IMR-90 (cell line): Measurements from ENCODE around the gene PPDPF. TPM values are rescaled to one million over a fixed set of nuclear protein-coding genes. Genes with fewer than 3 reads are reported as not detected.

ENCODE experiments used
- ATAC-seq: fragments of 200-7000 bp; cut with Tn5 transposase; 2 replicates; pipeline ENCODE4 v1.9.1; 2020; ENCODE audit warnings: low read depth, mild to moderate bottlenecking, moderate library complexity
- BruUV-seq: library from RNA; stranded (reverse); fragments of 400-500 nt; replicated peaks from 2 replicates; lab custom pipeline; 2021; lab: Mats Ljungman, UMichigan
- CTCF ChIA-PET: fragments of 300-600 bp; formaldehyde crosslinking; extraction: SDS; loops from one replicate; lab custom pipeline; 2021; ENCODE audit warnings: antibody characterized with exemption; lab: Yijun Ruan, JAX
- POLR2A ChIA-PET: fragments of 300-600 bp; sonication (Branson Sonifier 250); formaldehyde crosslinking; loops from one replicate; lab custom pipeline; 2022; ENCODE audit warnings: antibody characterized with exemption; ENCODE audit not compliant: unreplicated experiment; lab: Charles Lee
- DNase-seq: peaks from one replicate; pipeline ENCODE4 v3.0.0; 2013
- H2AFZ ChIP-seq: replicated peaks from 2 replicates; pipeline ENCODE3; 2013; ENCODE audit warnings: low read length, mild to moderate bottlenecking; ENCODE audit not compliant: poor library complexity
- H2AK5ac ChIP-seq: 2 replicates; pipeline ENCODE4 v1.6.1; 2013; ENCODE audit warnings: low read depth, low read length, inconsistent platforms
- H2AK9ac ChIP-seq: replicated peaks from 2 replicates; pipeline ENCODE3; 2013; ENCODE audit warnings: mild to moderate bottlenecking, low read depth, low read length, moderate library complexity; ENCODE audit not compliant: poor library complexity
- H2BK120ac ChIP-seq: 2 replicates; pipeline ENCODE4 v1.6.1; 2013; ENCODE audit warnings: low read depth, low read length, inconsistent platforms
- H2BK15ac ChIP-seq: 3 replicates; pipeline ENCODE4 v1.6.1; 2013; ENCODE audit warnings: low read depth, low read length, inconsistent platforms
- H2BK20ac ChIP-seq: 2 replicates; pipeline ENCODE4 v1.6.1; 2013; ENCODE audit warnings: low read depth, mild to moderate bottlenecking, inconsistent platforms, low read length, moderate library complexity
- H2BK5ac ChIP-seq: 2 replicates; pipeline ENCODE4 v1.6.1; 2013; ENCODE audit warnings: mild to moderate bottlenecking, low read depth, low read length, inconsistent platforms; ENCODE audit not compliant: poor library complexity, severe bottlenecking
- H3K14ac ChIP-seq: replicated peaks from 2 replicates; pipeline ENCODE4 v1.6.1; 2013; ENCODE audit warnings: low read depth, low read length, inconsistent platforms
- H3K18ac ChIP-seq: 2 replicates; pipeline ENCODE4 v1.6.1; 2013; ENCODE audit warnings: low read depth, low read length, control low read depth
- H3K23ac ChIP-seq: 2 replicates; pipeline ENCODE4 v1.6.1; 2013; ENCODE audit warnings: low read depth, low read length, inconsistent platforms
- H3K27ac ChIP-seq: 2 replicates; pipeline ENCODE4 v1.5.1; 2013; ENCODE audit warnings: mild to moderate bottlenecking, control low read depth, low read length; ENCODE audit not compliant: insufficient read depth
- H3K27me3 ChIP-seq: 2 replicates; pipeline ENCODE4 v1.6.1; 2013; ENCODE audit warnings: low read length; ENCODE audit not compliant: control insufficient read depth, insufficient read depth
- H3K36me3 ChIP-seq: 2 replicates; pipeline ENCODE4 v1.6.1; 2013; ENCODE audit warnings: low read length, mixed read lengths; ENCODE audit not compliant: control insufficient read depth, insufficient read depth
- H3K4ac ChIP-seq: 2 replicates; pipeline ENCODE4 v1.6.1; 2013; ENCODE audit warnings: low read depth, low read length, inconsistent platforms
- H3K4me1 ChIP-seq: 2 replicates; pipeline ENCODE4 v1.6.1; 2013; ENCODE audit warnings: low read length, mixed read lengths; ENCODE audit not compliant: control insufficient read depth, insufficient read depth
- H3K4me2 ChIP-seq: 2 replicates; pipeline ENCODE4 v1.6.1; 2013; ENCODE audit warnings: low read depth, mild to moderate bottlenecking, control low read depth, low read length, moderate library complexity
- H3K4me3 ChIP-seq: 2 replicates; pipeline ENCODE4 v1.5.1; 2013; ENCODE audit warnings: low read depth, mild to moderate bottlenecking, control low read depth, low read length, moderate library complexity; ENCODE audit not compliant: insufficient read depth
- H3K56ac ChIP-seq: 2 replicates; pipeline ENCODE4 v1.6.1; 2013; ENCODE audit warnings: low read length, inconsistent platforms; ENCODE audit not compliant: insufficient read depth; ENCODE audit errors: extremely low read depth
- H3K79me1 ChIP-seq, 2 experiments: 2 replicates each; pipeline ENCODE4 v1.6.1; 2013; ENCODE audit warnings: low read length in 2 of 2, inconsistent platforms in 1 of 2, low read depth in 1 of 2
- H3K9ac ChIP-seq: 2 replicates; pipeline ENCODE4 v1.6.1; 2013; ENCODE audit warnings: low read depth, low read length, control low read depth
- H3K9me1 ChIP-seq: 2 replicates; pipeline ENCODE4 v1.6.1; 2013; ENCODE audit warnings: low read length, inconsistent platforms; ENCODE audit not compliant: insufficient read depth
- H3K9me3 ChIP-seq: 2 replicates; pipeline ENCODE4 v1.6.1; 2013; ENCODE audit warnings: low read length; ENCODE audit not compliant: control insufficient read depth, insufficient read depth
- H4K20me1 ChIP-seq: 2 replicates; pipeline ENCODE4 v1.6.1; 2013; ENCODE audit warnings: low read length, inconsistent platforms; ENCODE audit not compliant: insufficient read depth
- H4K5ac ChIP-seq: 2 replicates; pipeline ENCODE4 v1.6.1; 2013; ENCODE audit warnings: mild to moderate bottlenecking, low read depth, low read length, control low read depth
- H4K8ac ChIP-seq, 2 experiments: 2 replicates each; pipeline ENCODE4 v1.6.1; 2013; ENCODE audit warnings: low read depth in 2 of 2, low read length in 2 of 2, control low read depth in 1 of 2, inconsistent platforms in 1 of 2
- H4K91ac ChIP-seq: 2 replicates; pipeline ENCODE4 v1.6.1; 2013; ENCODE audit warnings: low read depth, low read length, inconsistent platforms; ENCODE audit not compliant: insufficient read depth
- CHD1 ChIP-seq: IDR thresholded peaks from 2 replicates; pipeline ENCODE4 v1.6.1; 2012; ENCODE audit warnings: low read depth, low read length, improper control_type of control experiment
- MAZ ChIP-seq: IDR thresholded peaks from 2 replicates; pipeline ENCODE4 v1.6.1; 2012; ENCODE audit warnings: low read depth, mild to moderate bottlenecking, low read length, improper control_type of control experiment, moderate library complexity, borderline replicate concordance
- WGBS, 2 experiments: methylation state at CpG; one replicate each; pipeline versions ENCODE4 v1.1.5 to v1.1.7; 2013; ENCODE audit warnings: missing lambda C conversion rate in 2 of 2; ENCODE audit not compliant: insufficient read length in 1 of 2; ENCODE audit errors: extremely low coverage in 2 of 2; 5-methylcytosine and 5-hydroxymethylcytosine counted together
- dilution Hi-C: fragments of 300-500 bp; cut with HindIII; formaldehyde crosslinking; loops from one replicate; pipeline ENCODE4 v1.14.3; 2018; ENCODE audit warnings: low sequenced_read_pairs; ENCODE audit not compliant: unreplicated experiment
- in situ Hi-C: fragments of 300-500 bp; cut with MboI; formaldehyde crosslinking; loops from 3 replicates; pipeline ENCODE4 v1.14.3; 2019; ENCODE audit warnings: low sequenced_read_pairs, inconsistent platforms, mixed read lengths
- intact Hi-C: fragments of 100-400 bp; cut with micrococcal nuclease; formaldehyde crosslinking; loops from 2 replicates; pipeline ENCODE4 v1.10.0; 2022
- polyA plus RNA-seq, 3 experiments: library from polyadenylated mRNA; depleted of rRNA; stranded (reverse); fragments of >200 nt; gene quantifications; 2 replicates each; pipeline ENCODE4 v1.2.3, GENCODE V29; 2012; ENCODE audit warnings: low replicate concordance in 1 of 3
- total RNA-seq: library from RNA; depleted of rRNA; stranded (reverse); fragments of >200 nt; gene quantifications from 2 replicates; pipeline ENCODE4 v1.2.3, GENCODE V29; 2012

Gene PPDPF
- total and polyA plus RNA-seq, 2 of the 4 experiments (the other 2 are of a cell fraction), result 12.9 to 171 TPM

GRCh38 chr20:63553251-63553932 is 32.8 kb downstream of the PPDPF start:
- Histone ChIP-seq H3K9me1 (no peaks in the 10 kb centered on the region), H2BK5ac (no peak overlapping the region), H3K4me3 (peak overlapping the region; percentile 63), H4K91ac (no peak overlapping the region), H2BK20ac (no peak overlapping the region), H3K4ac (peak overlapping the region; percentile 29; the same call in 1 of the 2 replicates), H3K36me3 (no peaks in the 10 kb centered on the region), H3K56ac (no peak overlapping the region), H3K18ac (no peak overlapping the region; the same call in 1 of the 2 replicates), H3K27ac (no peak overlapping the region), H2AK9ac (peak overlapping the region; percentile 58), H3K4me2 (peak overlapping the region; percentile 92), H3K27me3 (peaks cover 10% of the 10 kb centered on the region), H3K9ac (peak overlapping the region; percentile 5), H4K8ac (peak overlapping the region in 1 of 2 experiments; percentile 81; a peak in 1 of 4 replicates), H2AK5ac (no peak overlapping the region), H2BK15ac (no peak overlapping the region), H3K14ac (peak overlapping the region; percentile 89), H4K5ac (no peak overlapping the region; the same call in 1 of the 2 replicates), H3K9me3 (no peaks in the 10 kb centered on the region), H4K20me1 (no peaks in the 10 kb centered on the region; the same call in 1 of the 2 replicates), H2AFZ (peak overlapping the region; percentile 96), H3K4me1 (peaks cover 5% of the 10 kb centered on the region; the same call in 1 of the 2 replicates), H3K79me1 (no peaks in the 10 kb centered on the region), H2BK120ac (no peak overlapping the region), H3K23ac (no peak overlapping the region)
- intact Hi-C loops (no loop called here), in situ Hi-C loops (no loop called here), dilution Hi-C loops (no loop called here)
- TF ChIP-seq MAZ (peak; percentile 87), CHD1 (no peak)
- CTCF ChIA-PET, result no interaction called here
- ATAC-seq (peak; percentile 90), DNase-seq (peak; percentile 83)
- POLR2A ChIA-PET, result no interaction called here
- no TSS peak for BruUV-seq
- WGBS, 2 experiments, result 0% methylated on average over 17 of the region's 37 CpGs; no CpG with 5 or more reads in 1 of the 2 experiments
